Spleen (tissue), 11 donors: Measurements from ENCODE around the gene ASCC3. TPM values are rescaled to one million over a fixed set of nuclear protein-coding genes. Genes with fewer than 3 reads are reported as not detected.
A peak's percentile ranks its signal among the peaks of the same experiment; 100 is the strongest.

Source experiments
- DNase-seq: peaks from one replicate; pipeline ENCODE4 v3.0.0-alpha.2; 2020
- H3K27ac ChIP-seq, 8 donors: fragments of 200-600 bp; sonication (generic) in 7 of 8; 1 replicate in 4 of 8; 2 replicates in 4 of 8; pipeline versions ENCODE4 v1.5.0 to v1.8.0; 2016 to 2021; ENCODE audit warnings: inconsistent platforms in 4 of 8, mild to moderate bottlenecking in 4 of 8, moderate library complexity in 1 of 8
- H3K27me3 ChIP-seq, 7 donors: fragments of 200-600 bp; sonication (generic) in 6 of 7; replicated peaks in 1 of 7; 1 replicate in 4 of 7; 2 replicates in 3 of 7; pipeline versions ENCODE4 v1.5.0 to v1.8.0; 2016 to 2021; ENCODE audit warnings: inconsistent platforms in 3 of 7, mild to moderate bottlenecking in 1 of 7
- H3K36me3 ChIP-seq, 6 donors: fragments of 200-600 bp; sonication (generic) in 5 of 6; 1 replicate in 4 of 6; 2 replicates in 2 of 6; pipeline versions ENCODE4 v1.5.0 to v1.8.0; 2016 to 2021; ENCODE audit warnings: inconsistent platforms in 2 of 6
- H3K4me1 ChIP-seq, 6 donors: fragments of 200-600 bp; sonication (generic) in 5 of 6; 1 replicate in 3 of 6; 2 replicates in 3 of 6; pipeline versions ENCODE4 v1.5.0 to v1.8.0; 2016 to 2021; ENCODE audit warnings: inconsistent platforms in 3 of 6
- H3K4me3 ChIP-seq, 8 donors: fragments of 200-600 bp; sonication (generic) in 7 of 8; 1 replicate in 4 of 8; 2 replicates in 4 of 8; pipeline versions ENCODE4 v1.5.0 to v1.8.0; 2016 to 2021; ENCODE audit warnings: inconsistent platforms in 4 of 8, mild to moderate bottlenecking in 4 of 8, moderate library complexity in 2 of 8
- H3K9me3 ChIP-seq, 8 donors: fragments of 200-600 bp; sonication (generic) in 7 of 8; 1 replicate in 4 of 8; 2 replicates in 4 of 8; pipeline versions ENCODE4 v1.5.0 to v1.8.0; 2016 to 2021; ENCODE audit warnings: inconsistent platforms in 4 of 8
- POLR2A ChIP-seq, 3 donors: fragments of 450-650 bp; IDR thresholded peaks; one replicate each; pipeline ENCODE4 v1.5.1; 2017; ENCODE audit warnings: antibody characterized with exemption in 3 of 3, mild to moderate bottlenecking in 1 of 3
- POLR2AphosphoS5 ChIP-seq, 3 donors: sonication (generic); formaldehyde crosslinking; IDR thresholded peaks; one replicate each; pipeline ENCODE4 v1.5.1; 2017; ENCODE audit warnings: antibody characterized with exemption in 3 of 3
- WGBS, 5 donors: extraction: QIAGEN DNeasy Blood & Tissue Kit in 3 of 5; methylation state at CpG; one replicate each; pipeline versions ENCODE4 v1.1.5 to v1.1.7; 2013 to 2018; 5-methylcytosine and 5-hydroxymethylcytosine counted together
- intact Hi-C: fragments of 100-400 bp; cut with DNase I; formaldehyde crosslinking; loops from one replicate; pipeline ENCODE4 v1.15.0; 2023; ENCODE audit warnings: low total_unique reads
- polyA plus RNA-seq, 3 donors: library from polyadenylated mRNA; stranded (reverse); fragments of 200-250 nt; gene quantifications; one replicate each; pipeline ENCODE4 v1.2.1, GENCODE V29; 2013
- total RNA-seq, 7 donors: library from RNA; depleted of rRNA in 3 of 7; stranded (reverse); fragments of >200 nt in 3 of 7; fragmentation: NEBNext Ultra II Directional in 4 of 7; extraction: Animal tissue kit (Norgen Biotek cat#: 25700) in 4 of 7; gene quantifications; one replicate each; pipeline versions ENCODE4 v1.1.0 to v1.2.1, GENCODE V29; 2016 to 2021
- TF ChIP-seq, protein P1 (sequence below), 11 experiments: fragments of 200-600 bp in 7 of 11; fragments of 450-650 bp in 4 of 11; sonication (generic) in 4 of 11; IDR thresholded peaks in 8 of 11; conservative IDR thresholded peaks in 3 of 11; 1 replicate in 7 of 11; 2 replicates in 4 of 11; pipeline versions ENCODE4 v1.4.0 to v1.8.0; 2016 to 2021; ENCODE audit warnings: antibody characterized with exemption in 11 of 11, inconsistent platforms in 4 of 11, mild to moderate bottlenecking in 1 of 11
- donor health status: healthy with polysubstance abuse.
- donor health status: DM: no; HTN: no; CAD: no; lungs with moderate emphysema.
- donor health status: DM: no; HTN: no; CAD: no.
- donor health status: Bipolar disorder and iron deficiency.
- donor health status: healthy.
- donor health status: DM: no; HTN: no; CAD: no.
- donor health status: DM: yes; HTN: yes; CAD: no.

The ASCC3 gene
- total and polyA plus RNA-seq, 10 donors: 7.9 to 52.4 (median 40.8) TPM

DNA sequence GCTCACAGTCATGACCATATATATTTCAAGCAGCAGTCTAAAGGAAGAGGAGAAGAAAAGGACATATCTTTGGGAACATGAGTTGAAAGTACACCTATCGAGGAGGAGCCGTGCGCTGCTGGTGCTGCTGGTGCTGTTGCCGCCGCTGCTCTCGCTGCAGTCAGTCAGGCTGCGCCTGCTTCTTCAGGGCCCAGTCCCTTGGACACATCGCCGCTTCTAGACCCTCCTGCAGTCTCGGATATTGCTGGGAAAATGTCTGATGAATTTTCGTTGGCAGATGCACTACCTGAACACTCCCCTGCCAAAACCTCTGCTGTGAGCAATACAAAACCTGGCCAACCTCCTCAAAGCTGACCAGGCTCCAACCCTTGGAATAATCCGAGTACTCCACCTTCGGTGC lies 8.2 kb upstream of the ASCC3 start:
- no peaks in the 10 kb centered on the region for H3K9me3 ChIP-seq

DNA sequence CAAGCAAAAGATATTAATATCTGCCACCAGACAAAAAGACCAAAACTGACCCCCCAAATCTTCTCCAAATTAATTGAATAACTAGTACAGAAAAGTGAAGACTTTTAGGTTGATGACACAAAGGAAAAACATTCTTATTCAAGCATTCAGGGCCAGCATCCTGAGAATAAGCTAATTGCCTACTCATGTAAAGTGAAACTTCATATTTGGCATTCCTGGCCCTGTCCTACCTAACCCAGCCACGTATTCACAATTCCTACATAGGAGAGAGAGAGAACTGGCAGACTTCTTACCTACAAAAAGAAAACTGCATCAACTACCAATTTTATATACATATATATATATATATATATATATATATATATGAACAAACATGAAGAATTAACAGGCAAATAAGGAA lies 4.9 kb upstream of the ASCC3 start:
- no peak overlapping the region for H3K4me3 ChIP-seq
- intact Hi-C loops: no loop called here
- WGBS, 5 donors: 76 to 91% (median 88%) methylated on average over 1 of the region's 1 CpG
- H3K4me1 ChIP-seq: peaks cover 0 to 10% (median 6%) of the 10 kb centered on the region in 6 donors
- no peaks in the 10 kb centered on the region for H3K27me3 ChIP-seq
- TF ChIP-seq POLR2AphosphoS5 (IDR thresholded peaks at IDR 0.05) (no peak), POLR2A (IDR thresholded peaks at IDR 0.05) (no peak)
- TF ChIP-seq, protein P1, sequence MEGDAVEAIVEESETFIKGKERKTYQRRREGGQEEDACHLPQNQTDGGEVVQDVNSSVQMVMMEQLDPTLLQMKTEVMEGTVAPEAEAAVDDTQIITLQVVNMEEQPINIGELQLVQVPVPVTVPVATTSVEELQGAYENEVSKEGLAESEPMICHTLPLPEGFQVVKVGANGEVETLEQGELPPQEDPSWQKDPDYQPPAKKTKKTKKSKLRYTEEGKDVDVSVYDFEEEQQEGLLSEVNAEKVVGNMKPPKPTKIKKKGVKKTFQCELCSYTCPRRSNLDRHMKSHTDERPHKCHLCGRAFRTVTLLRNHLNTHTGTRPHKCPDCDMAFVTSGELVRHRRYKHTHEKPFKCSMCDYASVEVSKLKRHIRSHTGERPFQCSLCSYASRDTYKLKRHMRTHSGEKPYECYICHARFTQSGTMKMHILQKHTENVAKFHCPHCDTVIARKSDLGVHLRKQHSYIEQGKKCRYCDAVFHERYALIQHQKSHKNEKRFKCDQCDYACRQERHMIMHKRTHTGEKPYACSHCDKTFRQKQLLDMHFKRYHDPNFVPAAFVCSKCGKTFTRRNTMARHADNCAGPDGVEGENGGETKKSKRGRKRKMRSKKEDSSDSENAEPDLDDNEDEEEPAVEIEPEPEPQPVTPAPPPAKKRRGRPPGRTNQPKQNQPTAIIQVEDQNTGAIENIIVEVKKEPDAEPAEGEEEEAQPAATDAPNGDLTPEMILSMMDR (IDR thresholded peaks at IDR 0.05 in 8 of 11, conservative IDR thresholded peaks at IDR 0.05 in 3 of 11): no peak
- no peak overlapping the region for H3K27ac ChIP-seq
- no peaks in the 10 kb centered on the region for H3K36me3 ChIP-seq
- no peaks in the 10 kb centered on the region for H3K9me3 ChIP-seq
- no peak for DNase-seq

More for the DNA sequence above, 8.2 kb upstream of the ASCC3 start:
- H3K36me3 ChIP-seq: no peaks in the 10 kb centered on the region
- H3K27ac ChIP-seq: no peak overlapping the region
- H3K27me3 ChIP-seq: no peaks in the 10 kb centered on the region
- no peak for DNase-seq
- 96 to 97% (median 96%) methylated on average over 13 of the region's 13 CpGs for WGBS, 5 donors
- H3K4me1 ChIP-seq: no peaks in the 10 kb centered on the region
- TF ChIP-seq POLR2AphosphoS5 (IDR thresholded peaks at IDR 0.05) (no peak), POLR2A (IDR thresholded peaks at IDR 0.05) (no peak)
- TF ChIP-seq, protein P1 (IDR thresholded peaks at IDR 0.05 in 8 of 11, conservative IDR thresholded peaks at IDR 0.05 in 3 of 11): no peak
- intact Hi-C loops: no loop called here
- no peak overlapping the region for H3K4me3 ChIP-seq

DNA sequence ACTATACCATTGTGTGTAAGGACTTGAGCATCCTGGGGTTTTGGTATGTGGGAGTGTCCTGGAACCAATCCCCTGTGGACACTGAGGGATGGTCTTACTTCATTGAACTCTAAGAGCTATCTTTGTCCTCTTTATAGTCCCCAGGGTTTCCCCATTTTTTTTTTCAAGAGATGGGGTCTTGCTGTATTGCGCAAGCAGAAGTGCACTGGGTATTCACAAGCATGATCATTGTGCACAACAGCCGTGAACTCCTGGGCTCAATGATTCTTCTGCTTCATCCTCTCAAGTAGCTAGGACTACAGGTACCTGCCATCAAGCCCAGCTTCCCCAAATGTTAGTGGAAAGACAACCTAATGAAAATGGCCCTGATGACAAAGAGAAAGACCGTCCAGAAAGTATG lies 2.2 kb upstream of the ASCC3 start:
- DNase-seq: no peak
- TF ChIP-seq POLR2A (IDR thresholded peaks at IDR 0.05) (no peak), POLR2AphosphoS5 (IDR thresholded peaks at IDR 0.05) (no peak)
- TF ChIP-seq, protein P1 (IDR thresholded peaks at IDR 0.05 in 8 of 11, conservative IDR thresholded peaks at IDR 0.05 in 3 of 11): no peak
- H3K4me1 ChIP-seq: peaks cover 7 to 33% (median 27%) of the 10 kb centered on the region in 6 donors
- no peak overlapping the region for H3K4me3 ChIP-seq
- no peaks in the 10 kb centered on the region for H3K36me3 ChIP-seq
- H3K27me3 ChIP-seq: no peaks in the 10 kb centered on the region
- 95 to 99% (median 97%) methylated on average over 3 of the region's 3 CpGs for WGBS, 5 donors
- no peaks in the 10 kb centered on the region for H3K9me3 ChIP-seq
- intact Hi-C loops: no loop called here
- H3K27ac ChIP-seq: no peak overlapping the region

DNA sequence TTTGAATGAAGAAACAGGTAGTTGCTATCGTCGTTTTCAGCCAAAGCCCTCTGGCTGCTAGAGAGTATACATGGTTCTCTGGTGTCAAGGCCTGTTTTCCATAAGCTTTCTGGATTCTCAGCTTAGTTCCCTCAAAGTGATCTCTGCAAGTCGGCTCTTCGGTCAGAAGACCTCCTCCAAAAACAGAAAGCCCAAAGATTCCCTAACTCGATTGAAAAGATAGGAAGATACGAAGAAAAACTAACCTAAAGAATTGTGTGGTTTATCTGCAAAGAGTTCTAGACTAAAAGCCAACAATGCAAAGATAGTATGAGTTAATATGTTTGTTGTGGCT lies 545 bp upstream of the ASCC3 start:
- WGBS, 5 donors: 1 to 6% (median 4%) methylated on average over 6 of the region's 6 CpGs
- Histone ChIP-seq H3K9me3 (no peaks in the 10 kb centered on the region), H3K36me3 (no peaks in the 10 kb centered on the region), H3K27me3 (no peaks in the 10 kb centered on the region), H3K27ac (peak overlapping the region; percentile 84 to 96 (median 91)), H3K4me3 (peak overlapping the region; percentile 61 to 86 (median 74)), H3K4me1 (peaks cover 7 to 50% (median 36%) of the 10 kb centered on the region in 6 donors)
- no peak for DNase-seq
- no peak for TF ChIP-seq POLR2A (IDR thresholded peaks at IDR 0.05)
- no peak for TF ChIP-seq POLR2AphosphoS5 (IDR thresholded peaks at IDR 0.05)
- TF ChIP-seq, protein P1 (IDR thresholded peaks at IDR 0.05 in 8 of 11, conservative IDR thresholded peaks at IDR 0.05 in 3 of 11): no peak
- intact Hi-C loops: no loop called here
